Activated CD8-positive, alpha-beta memory T cell treated with anti-CD3 and anti-CD28 coated beads for 36 hours (primary cell): ENCODE data around the gene FAM180A. TPM values are rescaled to one million over a fixed set of nuclear protein-coding genes. Genes with fewer than 3 reads are reported as not detected.

ENCODE experiments used
- CTCF ChIA-PET: fragments of 350-600 bp; sonication (Branson Sonifier 250); formaldehyde crosslinking; loops from one replicate; lab custom pipeline; 2021; ENCODE audit warnings: antibody characterized with exemption; lab: Charles Lee
- POLR2A ChIA-PET: fragments of 350-600 bp; sonication (Branson Sonifier 250); formaldehyde crosslinking; loops from one replicate; lab custom pipeline; 2021; ENCODE audit warnings: antibody characterized with exemption; lab: Charles Lee
- total RNA-seq, 2 experiments: library from RNA; stranded (reverse); gene quantifications; one replicate each; pipeline ENCODE4 v1.2.3, GENCODE V29; 2021

Gene FAM180A
- total RNA-seq, 2 experiments from 2014 or later: not detected

GRCh38 chr7:135718794-135719437, 29.7 kb downstream of the FAM180A start:
- POLR2A ChIA-PET: no interaction called here
- CTCF ChIA-PET: no interaction called here

GRCh38 chr7:135718219-135718618, 30.4 kb downstream of the FAM180A start:
- ChIA-PET CTCF (no interaction called here), POLR2A (no interaction called here)

GRCh38 chr7:135717693-135718092, 30.9 kb downstream of the FAM180A start:
- ChIA-PET POLR2A (no interaction called here), CTCF (no interaction called here)

- POLR2A ChIA-PET: no interaction called here
- CTCF ChIA-PET: no interaction called here
Measured at GRCh38 chr7:135716677-135717238, 31.9 kb downstream of the FAM180A start.

- ChIA-PET CTCF (no interaction called here), POLR2A (no interaction called here)
Measured at GRCh38 chr7:135715673-135716072, 32.9 kb downstream of the FAM180A start.

GRCh38 chr7:135715055-135715522, 33.5 kb downstream of the FAM180A start:
- ChIA-PET CTCF (no interaction called here), POLR2A (no interaction called here)

GRCh38 chr7:135714534-135715009, 34.0 kb downstream of the FAM180A start:
- ChIA-PET POLR2A (no interaction called here), CTCF (no interaction called here)

- ChIA-PET CTCF (no interaction called here), POLR2A (no interaction called here)
Measured at GRCh38 chr7:135713836-135714470, 34.7 kb downstream of the FAM180A start.

GRCh38 chr7:135712796-135713195, 35.8 kb downstream of the FAM180A start:
- ChIA-PET CTCF (interaction anchor here (0.6 to 0.7 kb wide), 2 partner anchors 216 to 997 kb away, joined by 4 to 5 read pairs; no protein-coding TSS in a partner anchor), POLR2A (no interaction called here)

- ChIA-PET POLR2A (no interaction called here), CTCF (interaction anchor here (0.6 to 0.7 kb wide), 3 partner anchors 22 to 996 kb away, joined by 3 to 5 read pairs (median 4); no protein-coding TSS in a partner anchor)
Measured at GRCh38 chr7:135712182-135712782, 36.3 kb downstream of the FAM180A start.

GRCh38 chr7:135711139-135711469, 37.5 kb downstream of the FAM180A start:
- CTCF ChIA-PET: interaction anchor here (0.9 to 1.5 kb wide), 3 partner anchors 9 to 37 kb away, joined by 3 to 4 read pairs (median 4); no protein-coding TSS in a partner anchor
- POLR2A ChIA-PET: interaction anchor here (0.8 kb wide), 1 partner anchor 30 kb away, joined by 3 read pairs; no protein-coding TSS in a partner anchor

- ChIA-PET POLR2A (no interaction called here), CTCF (interaction anchor here (0.9 to 1.5 kb wide), 4 partner anchors 9 to 36 kb away, joined by 3 to 4 read pairs (median 4); no protein-coding TSS in a partner anchor)
Measured at GRCh38 chr7:135710417-135711138, 38.0 kb downstream of the FAM180A start.

GRCh38 chr7:135709508-135709907, 39.1 kb downstream of the FAM180A start:
- ChIA-PET POLR2A (no interaction called here), CTCF (interaction anchor here (1.0 kb wide), 2 partner anchors 8 to 90 kb away, joined by 3 to 4 read pairs; no protein-coding TSS in a partner anchor)

- POLR2A ChIA-PET: no interaction called here
- CTCF ChIA-PET: no interaction called here
Measured at GRCh38 chr7:135708041-135708440, 40.6 kb downstream of the FAM180A start.

GRCh38 chr7:135707570-135707966, 41.0 kb downstream of the FAM180A start:
- CTCF ChIA-PET: no interaction called here
- POLR2A ChIA-PET: no interaction called here

GRCh38 chr7:135706858-135707569, 41.6 kb downstream of the FAM180A start:
- ChIA-PET POLR2A (no interaction called here), CTCF (no interaction called here)

GRCh38 chr7:135706038-135706742, 42.4 kb downstream of the FAM180A start:
- ChIA-PET POLR2A (no interaction called here), CTCF (no interaction called here)

- ChIA-PET CTCF (no interaction called here), POLR2A (no interaction called here)
Measured at GRCh38 chr7:135704698-135705097, 43.9 kb downstream of the FAM180A start.
